HUES64 (cell line): ENCODE measurements around the gene KCNQ1OT1.

Experiments
- H3K27ac ChIP-seq: 2 replicates; pipeline ENCODE4 v1.7.0; 2013; ENCODE audit warnings: low read depth, low read length, inconsistent platforms
- H3K27me3 ChIP-seq: 2 replicates; pipeline ENCODE4 v1.6.1; 2013; ENCODE audit warnings: mild to moderate bottlenecking, low read length; ENCODE audit not compliant: insufficient read depth
- H3K36me3 ChIP-seq: 2 replicates; pipeline ENCODE4 v1.6.1; 2013; ENCODE audit warnings: mild to moderate bottlenecking, low read length; ENCODE audit not compliant: insufficient read depth
- H3K4me1 ChIP-seq: 2 replicates; pipeline ENCODE4 v1.6.1; 2013; ENCODE audit warnings: mild to moderate bottlenecking, low read length, moderate library complexity; ENCODE audit not compliant: insufficient read depth
- H3K4me3 ChIP-seq: 2 replicates; pipeline ENCODE4 v1.5.1; 2013; ENCODE audit warnings: mild to moderate bottlenecking, low read length, moderate library complexity
- H3K9ac ChIP-seq: 2 replicates; pipeline ENCODE4 v1.6.1; 2013; ENCODE audit warnings: mild to moderate bottlenecking, low read depth, low read length
- H3K9me3 ChIP-seq: 2 replicates; pipeline ENCODE4 v1.6.1; 2013; ENCODE audit warnings: low read depth, low read length; ENCODE audit not compliant: insufficient read depth
- WGBS: fragments of 150-250, 120-280 bp; methylation state at CpG from one replicate; pipeline ENCODE4 v1.1.7; 2013; ENCODE audit warnings: missing lambda C conversion rate; 5-methylcytosine and 5-hydroxymethylcytosine counted together

KCNQ1OT1 gene

GRCh38 chr11:2565447-2566222 lies 134.2 kb downstream of the KCNQ1OT1 start:
- Histone ChIP-seq H3K9ac (no peak overlapping the region), H3K4me3 (no peak overlapping the region), H3K27me3 (peaks cover 43% of the 10 kb centered on the region), H3K36me3 (no peaks in the 10 kb centered on the region), H3K9me3 (no peaks in the 10 kb centered on the region), H3K4me1 (no peaks in the 10 kb centered on the region), H3K27ac (no peak overlapping the region)
- 94% methylated on average over 13 of the region's 13 CpGs for WGBS

GRCh38 chr11:2564588-2565425 lies 135.0 kb downstream of the KCNQ1OT1 start:
- H3K36me3 ChIP-seq: no peaks in the 10 kb centered on the region
- no peaks in the 10 kb centered on the region for H3K9me3 ChIP-seq
- no peak overlapping the region for H3K4me3 ChIP-seq
- H3K27me3 ChIP-seq: peaks cover 43% of the 10 kb centered on the region
- no peaks in the 10 kb centered on the region for H3K4me1 ChIP-seq
- no peak overlapping the region for H3K27ac ChIP-seq
- H3K9ac ChIP-seq: no peak overlapping the region
- WGBS: 90% methylated on average over 16 of the region's 16 CpGs

- no peaks in the 10 kb centered on the region for H3K36me3 ChIP-seq
- no peak overlapping the region for H3K9ac ChIP-seq
- no peaks in the 10 kb centered on the region for H3K9me3 ChIP-seq
- H3K4me1 ChIP-seq: no peaks in the 10 kb centered on the region
- H3K27me3 ChIP-seq: peaks cover 48% of the 10 kb centered on the region
- 95% methylated on average over 14 of the region's 14 CpGs for WGBS
- H3K27ac ChIP-seq: no peak overlapping the region
- no peak overlapping the region for H3K4me3 ChIP-seq
These were observed 135.7 kb downstream of the KCNQ1OT1 start for GRCh38 chr11:2564008-2564530.

- peaks cover 44% of the 10 kb centered on the region for H3K27me3 ChIP-seq
- H3K4me1 ChIP-seq: no peaks in the 10 kb centered on the region
- H3K36me3 ChIP-seq: no peaks in the 10 kb centered on the region
- no peak overlapping the region for H3K9ac ChIP-seq
- no peak overlapping the region for H3K4me3 ChIP-seq
- WGBS: 90% methylated on average over 28 of the region's 28 CpGs
- no peak overlapping the region for H3K27ac ChIP-seq
- no peaks in the 10 kb centered on the region for H3K9me3 ChIP-seq
These were observed 136.4 kb downstream of the KCNQ1OT1 start for GRCh38 chr11:2563213-2564007.

GRCh38 chr11:2562890-2563212 lies 136.9 kb downstream of the KCNQ1OT1 start:
- Histone ChIP-seq H3K4me3 (no peak overlapping the region), H3K4me1 (no peaks in the 10 kb centered on the region), H3K9me3 (no peaks in the 10 kb centered on the region), H3K9ac (no peak overlapping the region), H3K27ac (no peak overlapping the region), H3K27me3 (peaks cover 47% of the 10 kb centered on the region), H3K36me3 (no peaks in the 10 kb centered on the region)
- 75% methylated on average over 6 of the region's 6 CpGs for WGBS

DNA sequence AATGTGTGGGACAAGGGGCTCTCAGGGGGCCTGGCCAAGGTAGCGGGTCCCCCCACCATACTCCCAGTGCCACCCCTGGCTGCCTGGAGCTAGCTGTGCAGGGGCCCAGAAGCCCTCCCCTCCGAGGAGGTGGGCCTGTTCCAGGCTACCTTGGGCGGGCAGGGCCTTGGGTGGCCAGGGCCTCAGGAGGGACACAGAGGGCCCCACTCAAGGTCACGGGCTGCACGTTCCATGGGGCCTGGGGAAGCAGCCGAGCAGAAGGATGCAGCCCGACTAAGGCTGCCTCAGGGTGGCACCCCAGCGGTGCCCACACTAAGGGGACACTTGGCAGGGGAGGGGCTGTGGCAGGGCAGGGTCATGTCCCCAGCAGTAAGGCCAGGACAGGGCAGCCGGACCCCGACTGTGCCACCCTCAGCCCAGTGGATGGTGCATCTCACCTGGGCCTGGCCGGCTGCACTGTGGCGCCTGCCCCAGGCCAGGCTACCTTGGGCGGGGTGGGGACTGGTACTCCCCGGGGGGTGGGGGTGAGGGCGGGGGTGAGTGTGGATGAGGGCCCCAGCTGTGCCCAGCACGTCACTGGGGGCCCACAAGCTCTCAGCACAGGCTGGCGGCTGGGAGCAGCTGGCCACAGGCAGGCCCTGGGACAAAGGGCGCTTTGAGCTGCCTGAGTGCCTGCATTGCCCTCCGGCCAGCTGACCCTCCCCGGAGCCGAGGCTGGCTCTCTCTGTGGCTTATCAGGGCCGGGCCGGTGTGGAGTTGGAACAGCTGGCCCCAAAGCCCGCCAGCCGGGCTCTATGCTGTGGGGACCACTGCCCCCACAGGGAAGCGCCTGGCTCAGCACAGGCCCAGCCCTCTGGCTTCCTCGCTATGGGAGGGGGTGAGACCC lies 137.9 kb downstream of the KCNQ1OT1 start:
- Histone ChIP-seq H3K27me3 (peaks cover 48% of the 10 kb centered on the region), H3K9me3 (0 out of 2 replicates have a peak, but pooled peaks cover 4% of the 10 kb centered on the region), H3K36me3 (no peaks in the 10 kb centered on the region), H3K4me1 (no peaks in the 10 kb centered on the region), H3K27ac (no peak overlapping the region), H3K4me3 (no peak overlapping the region), H3K9ac (no peak overlapping the region)
- 92% methylated on average over 27 of the region's 27 CpGs for WGBS

- no peaks in the 10 kb centered on the region for H3K36me3 ChIP-seq
- no peaks in the 10 kb centered on the region for H3K4me1 ChIP-seq
- H3K9me3 ChIP-seq: 0 out of 2 replicates have a peak, but pooled peaks cover 4% of the 10 kb centered on the region
- H3K9ac ChIP-seq: no peak overlapping the region
- H3K27ac ChIP-seq: no peak overlapping the region
- H3K4me3 ChIP-seq: no peak overlapping the region
- peaks cover 49% of the 10 kb centered on the region for H3K27me3 ChIP-seq
- 93% methylated on average over 20 of the region's 28 CpGs for WGBS
These were observed 140.1 kb downstream of the KCNQ1OT1 start for GRCh38 chr11:2559527-2560311.

- 93% methylated on average over 13 of the region's 13 CpGs for WGBS
- Histone ChIP-seq H3K27me3 (peaks cover 50% of the 10 kb centered on the region), H3K9ac (no peak overlapping the region), H3K27ac (no peak overlapping the region), H3K9me3 (0 out of 2 replicates have a peak, but pooled peaks cover 4% of the 10 kb centered on the region), H3K4me3 (no peak overlapping the region), H3K36me3 (no peaks in the 10 kb centered on the region), H3K4me1 (no peaks in the 10 kb centered on the region)
These were observed 140.8 kb downstream of the KCNQ1OT1 start for GRCh38 chr11:2558861-2559526.

DNA sequence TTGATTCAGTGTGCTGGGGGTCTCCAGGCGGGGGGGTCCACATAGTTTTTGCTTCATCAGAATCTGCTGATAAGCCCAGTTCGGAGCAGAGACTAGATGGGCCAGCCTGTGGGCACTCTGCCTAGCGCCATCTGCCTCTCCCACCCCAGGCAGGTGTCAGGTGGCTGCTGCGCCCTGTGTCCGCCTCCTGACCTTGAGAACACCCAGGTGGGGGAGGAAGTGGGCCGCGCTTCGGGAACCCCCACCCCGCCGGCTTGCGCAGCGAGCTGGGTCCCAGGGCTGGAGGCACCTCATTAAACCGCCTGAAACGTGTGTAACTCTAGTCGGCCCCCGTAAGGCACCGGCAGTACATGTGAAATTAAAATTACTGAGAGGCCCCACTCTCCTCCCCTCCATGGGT lies 141.4 kb downstream of the KCNQ1OT1 start:
- H3K9me3 ChIP-seq: 0 out of 2 replicates have a peak, but pooled peaks cover 4% of the 10 kb centered on the region
- H3K27ac ChIP-seq: no peak overlapping the region
- no peaks in the 10 kb centered on the region for H3K36me3 ChIP-seq
- peaks cover 47% of the 10 kb centered on the region for H3K27me3 ChIP-seq
- H3K4me1 ChIP-seq: no peaks in the 10 kb centered on the region
- H3K4me3 ChIP-seq: no peak overlapping the region
- no peak overlapping the region for H3K9ac ChIP-seq
- WGBS: 94% methylated on average over 17 of the region's 17 CpGs
